T-cell (primary cell): ENCODE results near the gene OAF. TPM values are rescaled to one million over a fixed set of nuclear protein-coding genes. Genes with fewer than 3 reads are reported as not detected.

Source experiments
- ATAC-seq, 4 experiments: fragments of 200-7000 bp in 3 of 4; fragments of 150-1000 bp in 1 of 4; cut with Tn5 transposase; replicated peaks in 1 of 4; 1 replicate in 3 of 4; 2 replicates in 1 of 4; pipeline ENCODE4 v1.10.0; 2021; ENCODE audit warnings: moderate library complexity in 3 of 4, mild to moderate bottlenecking in 2 of 4, moderate number of reproducible peaks in 1 of 4
- CTCF ChIA-PET, 2 donors: fragments of 300-600 bp; sonication (Branson Sonifier 250); formaldehyde crosslinking; loops; one replicate each; lab custom pipeline; 2022; ENCODE audit warnings: antibody characterized with exemption in 2 of 2; lab: Charles Lee
- POLR2A ChIA-PET, 2 donors: fragments of 300-600 bp; sonication (Branson Sonifier 250); formaldehyde crosslinking; loops; one replicate each; lab custom pipeline; 2022; ENCODE audit warnings: antibody characterized with exemption in 2 of 2; lab: Charles Lee
- DNase-seq, 35 experiments: peaks; one replicate each; pipeline versions ENCODE4 v3.0.0 to v3.0.0-alpha.2; 2013 to 2023
- H3K27ac ChIP-seq: one replicate; pipeline ENCODE4 v1.5.1; 2013; ENCODE audit warnings: low read length
- H3K27me3 ChIP-seq, 2 experiments: replicated peaks in 1 of 2; 1 replicate in 1 of 2; 2 replicates in 1 of 2; pipeline versions ENCODE4 v1.6.1 to v1.7.0; 2013; ENCODE audit warnings: low read length in 1 of 2, mixed read lengths in 1 of 2; ENCODE audit not compliant: control insufficient read depth in 2 of 2, insufficient read depth in 2 of 2; ENCODE audit errors: extremely low read depth in 1 of 2
- H3K36me3 ChIP-seq, 2 donors: 1 replicate in 1 of 2; 2 replicates in 1 of 2; pipeline versions ENCODE4 v1.6.1 to v1.7.0; 2013; ENCODE audit warnings: low read length in 1 of 2; ENCODE audit not compliant: control insufficient read depth in 2 of 2, insufficient read depth in 1 of 2; ENCODE audit errors: extremely low read depth in 1 of 2
- H3K4me1 ChIP-seq, 2 experiments: 1 replicate in 1 of 2; 2 replicates in 1 of 2; pipeline versions ENCODE4 v1.6.1 to v1.7.0; 2013; ENCODE audit warnings: low read length in 2 of 2, mixed read lengths in 1 of 2; ENCODE audit not compliant: insufficient read depth in 2 of 2, control insufficient read depth in 1 of 2; ENCODE audit errors: extremely low read depth in 1 of 2
- H3K4me3 ChIP-seq, 2 donors: 1 replicate in 1 of 2; 2 replicates in 1 of 2; pipeline versions ENCODE4 v1.5.1 to v1.7.0; 2013; ENCODE audit warnings: mild to moderate bottlenecking in 2 of 2, low read length in 1 of 2, moderate library complexity in 1 of 2; ENCODE audit not compliant: control insufficient read depth in 1 of 2; ENCODE audit errors: extremely low read depth in 1 of 2
- H3K9me3 ChIP-seq: 2 replicates; pipeline ENCODE4 v1.7.0; 2013
- H3K27ac Mint-ChIP-seq, 2 donors: one replicate each; pipeline ENCODE4 v1.8.0; 2020 to 2021; ENCODE audit warnings: mild to moderate bottlenecking in 2 of 2, mixed read lengths in 2 of 2
- H3K27me3 Mint-ChIP-seq, 2 donors: one replicate each; pipeline ENCODE4 v1.8.0; 2021 to 2022; ENCODE audit warnings: mixed read lengths in 2 of 2
- H3K36me3 Mint-ChIP-seq: one replicate; pipeline ENCODE4 v1.8.0; 2021; ENCODE audit warnings: mixed read lengths
- H3K4me1 Mint-ChIP-seq, 3 donors: one replicate each; pipeline ENCODE4 v1.8.0; 2020 to 2022; ENCODE audit warnings: mixed read lengths in 3 of 3, mild to moderate bottlenecking in 1 of 3
- H3K4me3 Mint-ChIP-seq, 3 donors: one replicate each; pipeline ENCODE4 v1.8.0; 2020 to 2022; ENCODE audit warnings: mild to moderate bottlenecking in 3 of 3, mixed read lengths in 3 of 3, moderate library complexity in 3 of 3
- H3K9me3 Mint-ChIP-seq, 3 donors: one replicate each; pipeline ENCODE4 v1.8.0; 2020 to 2022; ENCODE audit warnings: mixed read lengths in 3 of 3
- WGBS: methylation state at CpG from one replicate; pipeline ENCODE4 v1.1.5; 2013; ENCODE audit warnings: missing lambda C conversion rate; ENCODE audit not compliant: insufficient coverage; 5-methylcytosine and 5-hydroxymethylcytosine counted together
- total RNA-seq, 35 experiments: library from RNA in 6 of 35; stranded (reverse) in 6 of 35; fragments of 120-200 nt in 1 of 35; gene quantifications; one replicate each; pipeline versions ENCODE4 v1.2.1 to v1.2.4 and lab custom pipeline; 2013 to 2026

The OAF gene
- total RNA-seq, 5 donors from 2014 or later (not counting 1 experiment from before 2014, with no cell fraction given), result 3.2 to 6.0 (median 4.0) TPM

- ChIA-PET POLR2A (no interaction called here), CTCF (no interaction called here)
- Mint-ChIP-seq H3K4me1 (no peaks in the 10 kb centered on the region), H3K27me3 (peaks cover 11 to 32% of the 10 kb centered on the region in 2 donors), H3K36me3 (no peaks in the 10 kb centered on the region), H3K9me3 (no peaks in the 10 kb centered on the region), H3K27ac (no peak overlapping the region), H3K4me3 (no peak overlapping the region)
- H3K36me3 ChIP-seq, result no peaks in the 10 kb centered on the region
- peaks cover 0 to 38% of the 10 kb centered on the region in 2 experiments for H3K27me3 ChIP-seq
- ATAC-seq (no peak), DNase-seq (peak in 2 of 35 experiments; percentile 1 to 14)
- WGBS, result 66% methylated on average over 4 of the region's 7 CpGs
- no peak overlapping the region for H3K27ac ChIP-seq
- H3K4me3 ChIP-seq, result no peak overlapping the region
- H3K9me3 ChIP-seq, result no peaks in the 10 kb centered on the region
- H3K4me1 ChIP-seq, result no peaks in the 10 kb centered on the region
Observed at GRCh38 chr11:120183701-120184141, 27.1 kb upstream of the OAF start.

- ATAC-seq, result no peak
- Mint-ChIP-seq H3K4me1 (no peaks in the 10 kb centered on the region), H3K27me3 (peaks cover 11 to 32% of the 10 kb centered on the region in 2 donors), H3K9me3 (no peaks in the 10 kb centered on the region), H3K4me3 (no peak overlapping the region), H3K36me3 (no peaks in the 10 kb centered on the region), H3K27ac (no peak overlapping the region)
- no peaks in the 10 kb centered on the region for H3K4me1 ChIP-seq
- WGBS, result 80% methylated on average over 8 of the region's 11 CpGs
- no peaks in the 10 kb centered on the region for H3K36me3 ChIP-seq
- no peaks in the 10 kb centered on the region for H3K9me3 ChIP-seq
- DNase-seq, result peak in 1 of 35 experiments; percentile 9
- peaks cover 0 to 41% of the 10 kb centered on the region in 2 experiments for H3K27me3 ChIP-seq
- ChIA-PET CTCF (no interaction called here), POLR2A (no interaction called here)
- H3K27ac ChIP-seq, result no peak overlapping the region
- no peak overlapping the region for H3K4me3 ChIP-seq
Observed at GRCh38 chr11:120184371-120184945, 26.4 kb upstream of the OAF start.

- H3K4me3 Mint-ChIP-seq, result no peak overlapping the region
- ChIA-PET CTCF (no interaction called here), POLR2A (no interaction called here)
- H3K9me3 Mint-ChIP-seq, result no peaks in the 10 kb centered on the region
- no peak overlapping the region for H3K4me3 ChIP-seq
- no peak for ATAC-seq
- 73% methylated on average over 3 of the region's 7 CpGs for WGBS
- H3K27me3 Mint-ChIP-seq, result peaks cover 14 to 32% of the 10 kb centered on the region in 2 donors
- H3K27ac ChIP-seq, result no peak overlapping the region
- peak in 1 of 35 experiments; percentile 4 for DNase-seq
- H3K27me3 ChIP-seq, result peaks cover 0 to 41% of the 10 kb centered on the region in 2 experiments
- H3K27ac Mint-ChIP-seq, result no peak overlapping the region
- no peaks in the 10 kb centered on the region for H3K4me1 ChIP-seq
- no peaks in the 10 kb centered on the region for H3K9me3 ChIP-seq
- H3K36me3 ChIP-seq, result no peaks in the 10 kb centered on the region
- H3K36me3 Mint-ChIP-seq, result no peaks in the 10 kb centered on the region
- H3K4me1 Mint-ChIP-seq, result no peaks in the 10 kb centered on the region
Observed at GRCh38 chr11:120184946-120185705, 25.7 kb upstream of the OAF start.

GRCh38 chr11:120185706-120186455, 25.0 kb upstream of the OAF start:
- DNase-seq (peak in 1 of 35 experiments; percentile 4), ATAC-seq (no peak)
- no peaks in the 10 kb centered on the region for H3K9me3 ChIP-seq
- POLR2A ChIA-PET, result no interaction called here
- CTCF ChIA-PET, result no interaction called here
- no CpG with 5 or more reads among the region's 3 CpGs for WGBS
- no peaks in the 10 kb centered on the region for H3K36me3 ChIP-seq
- no peaks in the 10 kb centered on the region for H3K4me1 ChIP-seq
- Mint-ChIP-seq H3K36me3 (no peaks in the 10 kb centered on the region), H3K4me3 (no peak overlapping the region), H3K27me3 (peaks cover 19 to 37% of the 10 kb centered on the region in 2 donors), H3K9me3 (no peaks in the 10 kb centered on the region), H3K27ac (no peak overlapping the region), H3K4me1 (no peaks in the 10 kb centered on the region)
- peaks cover 0 to 42% of the 10 kb centered on the region in 2 experiments for H3K27me3 ChIP-seq
- no peak overlapping the region for H3K27ac ChIP-seq
- no peak overlapping the region for H3K4me3 ChIP-seq

GRCh38 chr11:120186456-120186773, 24.4 kb upstream of the OAF start:
- POLR2A ChIA-PET, result no interaction called here
- Mint-ChIP-seq H3K4me3 (no peak overlapping the region), H3K4me1 (no peaks in the 10 kb centered on the region), H3K36me3 (no peaks in the 10 kb centered on the region), H3K9me3 (no peaks in the 10 kb centered on the region), H3K27ac (no peak overlapping the region), H3K27me3 (peaks cover 21 to 37% of the 10 kb centered on the region in 2 donors)
- Histone ChIP-seq H3K4me1 (no peaks in the 10 kb centered on the region), H3K36me3 (no peaks in the 10 kb centered on the region), H3K27me3 (peaks cover 0 to 43% of the 10 kb centered on the region in 2 experiments), H3K4me3 (no peak overlapping the region), H3K27ac (no peak overlapping the region), H3K9me3 (no peaks in the 10 kb centered on the region)
- DNase-seq, result no peak
- CTCF ChIA-PET, result no interaction called here
- no peak for ATAC-seq

GRCh38 chr11:120186774-120187591, 23.8 kb upstream of the OAF start:
- Histone ChIP-seq H3K4me1 (no peaks in the 10 kb centered on the region), H3K4me3 (no peak overlapping the region), H3K27me3 (peaks cover 0 to 40% of the 10 kb centered on the region in 2 experiments), H3K27ac (no peak overlapping the region), H3K9me3 (no peaks in the 10 kb centered on the region), H3K36me3 (no peaks in the 10 kb centered on the region)
- ATAC-seq (no peak), DNase-seq (peak in 1 of 35 experiments; percentile 4)
- ChIA-PET CTCF (no interaction called here), POLR2A (no interaction called here)
- Mint-ChIP-seq H3K36me3 (no peaks in the 10 kb centered on the region), H3K4me1 (no peaks in the 10 kb centered on the region), H3K4me3 (no peak overlapping the region), H3K27me3 (peaks cover 21 to 35% of the 10 kb centered on the region in 2 donors), H3K9me3 (no peaks in the 10 kb centered on the region), H3K27ac (no peak overlapping the region)
- WGBS, result 73% methylated on average over 16 of the region's 17 CpGs
